Hypothalamus (tissue), 51 donors: ENCODE measurements around the gene ESPN.

Experiments used
- DNase-seq, 51 donors: peaks; one replicate each; lab custom pipeline; 2025; lab: John Stamatoyannopoulos, UW

The ESPN gene

GRCh38 chr1:6505367-6506209 is 81.0 kb downstream of the ESPN start:
- DNase-seq: no peak

DNA sequence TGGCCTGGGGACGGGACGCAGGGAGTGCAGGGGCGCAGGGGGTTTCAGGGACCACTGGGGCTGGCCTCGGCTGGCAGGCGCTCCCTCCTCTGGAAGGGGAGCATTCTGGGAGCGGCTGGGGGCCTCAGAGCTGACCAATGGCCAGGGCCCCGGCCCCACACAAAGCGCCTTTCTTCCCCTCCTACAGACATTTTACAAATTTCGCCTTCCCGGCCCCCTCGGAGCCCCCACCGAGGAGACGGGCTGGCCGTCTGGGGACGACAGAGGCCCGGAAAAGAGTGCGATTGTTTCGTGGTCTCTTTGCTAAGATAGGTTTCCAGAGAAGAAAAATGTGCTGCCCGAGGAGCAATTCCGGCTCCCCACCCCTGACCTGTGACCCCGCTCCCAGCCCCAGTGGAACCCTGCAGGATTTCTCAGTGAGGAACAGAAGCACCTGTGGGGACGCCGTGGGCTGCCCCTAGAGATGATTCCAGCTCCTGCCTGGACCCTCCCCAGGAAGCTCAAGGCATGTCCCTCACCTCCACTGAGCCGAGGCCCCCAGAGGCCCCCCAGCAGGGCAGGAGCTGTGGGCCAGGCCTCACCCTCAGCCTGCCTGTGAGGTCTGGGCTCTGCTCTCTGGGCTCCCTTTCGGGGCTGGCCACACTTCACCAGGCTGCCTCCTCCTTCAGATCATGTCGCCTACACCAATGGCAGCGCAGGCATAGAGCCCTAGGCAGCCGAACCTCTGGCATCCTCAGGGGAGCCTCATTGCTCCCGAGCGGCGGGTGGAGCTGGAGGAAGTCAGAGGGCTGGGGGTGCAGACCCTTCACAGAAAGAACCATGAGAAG is 81.8 kb downstream of the ESPN start:
- no peak for DNase-seq

DNA sequence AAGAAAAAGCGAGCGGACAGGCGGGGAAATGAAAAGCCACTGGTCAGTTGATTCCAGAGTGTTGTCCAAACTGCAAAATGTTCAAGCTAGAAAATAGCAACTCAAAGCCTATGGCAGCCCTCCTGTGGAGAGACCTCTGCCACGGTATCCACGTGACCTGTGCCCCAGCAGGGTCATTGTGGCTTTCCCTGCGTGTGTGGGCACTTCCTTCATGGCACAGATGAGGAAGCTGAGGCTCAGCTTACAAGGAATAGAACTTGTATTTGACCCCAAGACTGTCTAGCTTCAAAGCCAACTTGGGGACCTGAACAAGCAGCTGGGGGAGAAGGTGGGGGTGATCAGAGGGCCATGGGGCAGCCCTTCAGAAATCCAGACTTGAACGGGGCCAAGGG is 82.5 kb downstream of the ESPN start:
- peak in 5 of 51 donors; percentile 20 to 39 (median 24) for DNase-seq

DNA sequence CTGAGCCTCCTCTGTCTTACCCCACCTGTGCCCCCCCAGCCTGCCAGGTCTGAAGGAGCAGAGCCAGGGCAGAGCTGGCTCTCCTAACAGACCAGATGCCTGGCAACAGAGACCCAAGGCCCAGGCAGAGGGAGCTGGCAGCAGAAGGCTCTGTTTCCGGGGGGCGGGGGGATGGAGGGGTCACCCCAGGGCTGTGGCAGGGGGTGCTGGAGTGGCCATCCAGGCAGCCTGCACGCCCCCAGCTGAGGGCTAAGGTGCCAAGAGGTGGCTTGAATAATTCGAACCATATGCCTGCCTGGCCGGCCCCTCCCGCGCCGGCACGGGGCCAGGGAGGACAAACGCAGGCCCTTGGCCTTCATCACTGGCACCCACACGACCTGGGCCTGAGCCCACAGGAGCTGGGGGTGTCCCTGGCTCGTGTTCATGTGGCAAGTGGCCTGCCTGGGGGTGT is 82.9 kb downstream of the ESPN start:
- peak in 8 of 51 donors; percentile 21 to 52 (median 36) for DNase-seq

GRCh38 chr1:6508154-6508815 is 83.7 kb downstream of the ESPN start:
- no peak for DNase-seq

GRCh38 chr1:6508816-6509189 is 84.2 kb downstream of the ESPN start:
- DNase-seq: no peak

- DNase-seq: peak in 4 of 51 donors; percentile 14 to 24 (median 17)
Measured at GRCh38 chr1:6509220-6509918, 84.8 kb downstream of the ESPN start.

- peak in 10 of 51 donors; percentile 15 to 54 (median 20) for DNase-seq
Measured at GRCh38 chr1:6509919-6510291, 85.3 kb downstream of the ESPN start.

GRCh38 chr1:6510493-6510892 is 85.9 kb downstream of the ESPN start:
- no peak for DNase-seq
